Fibroblast of lung (primary cell): ENCODE results near the gene PCDHGA1.

Experiments used
- EZH2 ChIP-seq: IDR thresholded peaks from 2 replicates; pipeline ENCODE4 v1.5.1; 2012; ENCODE audit warnings: low read length, control low read depth, mild to moderate bottlenecking; ENCODE audit errors: missing control alignments
- TF ChIP-seq, protein P1 (sequence below), 2 donors: IDR thresholded peaks in 1 of 2; conservative IDR thresholded peaks in 1 of 2; 1 replicate in 1 of 2; 2 replicates in 1 of 2; pipeline ENCODE4 v1.5.1; 2011 to 2012; ENCODE audit warnings: low read length in 2 of 2, control low read depth in 1 of 2, inconsistent platforms in 1 of 2, low read depth in 1 of 2, mild to moderate bottlenecking in 1 of 2

DNA sequence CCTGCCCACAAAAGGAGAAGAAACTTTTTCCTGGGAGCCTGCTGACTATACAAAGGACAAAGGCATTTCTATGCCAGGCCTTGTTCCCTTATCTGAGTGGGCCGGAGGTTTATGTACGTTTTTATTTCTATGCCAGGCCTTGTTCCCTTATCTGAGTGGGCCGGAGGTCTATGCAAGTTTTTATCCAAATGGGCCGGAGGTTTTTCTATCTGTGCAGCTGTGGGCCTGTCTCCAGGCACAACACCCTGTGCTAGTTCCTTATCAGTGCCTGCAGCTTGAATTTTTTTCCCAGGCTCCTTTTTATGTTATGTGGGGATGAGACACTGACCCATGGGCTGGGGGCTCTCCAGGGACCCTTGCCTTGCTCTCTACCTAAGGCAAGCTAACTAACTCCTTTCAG lies 31.9 kb upstream of the PCDHGA1 start:
- TF ChIP-seq, protein P1, sequence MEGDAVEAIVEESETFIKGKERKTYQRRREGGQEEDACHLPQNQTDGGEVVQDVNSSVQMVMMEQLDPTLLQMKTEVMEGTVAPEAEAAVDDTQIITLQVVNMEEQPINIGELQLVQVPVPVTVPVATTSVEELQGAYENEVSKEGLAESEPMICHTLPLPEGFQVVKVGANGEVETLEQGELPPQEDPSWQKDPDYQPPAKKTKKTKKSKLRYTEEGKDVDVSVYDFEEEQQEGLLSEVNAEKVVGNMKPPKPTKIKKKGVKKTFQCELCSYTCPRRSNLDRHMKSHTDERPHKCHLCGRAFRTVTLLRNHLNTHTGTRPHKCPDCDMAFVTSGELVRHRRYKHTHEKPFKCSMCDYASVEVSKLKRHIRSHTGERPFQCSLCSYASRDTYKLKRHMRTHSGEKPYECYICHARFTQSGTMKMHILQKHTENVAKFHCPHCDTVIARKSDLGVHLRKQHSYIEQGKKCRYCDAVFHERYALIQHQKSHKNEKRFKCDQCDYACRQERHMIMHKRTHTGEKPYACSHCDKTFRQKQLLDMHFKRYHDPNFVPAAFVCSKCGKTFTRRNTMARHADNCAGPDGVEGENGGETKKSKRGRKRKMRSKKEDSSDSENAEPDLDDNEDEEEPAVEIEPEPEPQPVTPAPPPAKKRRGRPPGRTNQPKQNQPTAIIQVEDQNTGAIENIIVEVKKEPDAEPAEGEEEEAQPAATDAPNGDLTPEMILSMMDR (conservative IDR thresholded peaks at IDR 0.05 in 1 of 2, IDR thresholded peaks at IDR 0.05 in 1 of 2; ENCODE audit: low read depth in 1 of 2, low read length in 2 of 2): no peak
- no peak for TF ChIP-seq EZH2
